GM23338 (cell line): Measurements from ENCODE around the gene CDH4. TPM values are rescaled to one million over a fixed set of nuclear protein-coding genes. Genes with fewer than 3 reads are reported as not detected.

Experiments used
- ATAC-seq: fragments of 200-7000 bp; cut with Tn5 transposase; 3 replicates; pipeline ENCODE4 v1.9.1; 2020
- DNase-seq: peaks from one replicate; pipeline ENCODE4 v3.0.0-alpha.2; 2015; ENCODE audit warnings: low spot score
- H2AFZ ChIP-seq: fragments of 200-600 bp; sonication (generic); 2 replicates; pipeline ENCODE4 v1.8.0; 2016; ENCODE audit warnings: antibody characterized with exemption, mild to moderate bottlenecking, moderate library complexity
- H3F3A ChIP-seq: fragments of 200-600 bp; sonication (generic); replicated peaks from 2 replicates; pipeline ENCODE4 v1.8.0; 2017; ENCODE audit warnings: antibody characterized with exemption, mixed run types, low read depth
- H3K27ac ChIP-seq: fragments of 200-600 bp; sonication (generic); 2 replicates; pipeline ENCODE4 v1.6.1; 2016; ENCODE audit warnings: low read depth
- H3K27me3 ChIP-seq: fragments of 200-600 bp; sonication (generic); 2 replicates; pipeline ENCODE4 v1.8.0; 2016; ENCODE audit warnings: mild to moderate bottlenecking, mixed run types, moderate library complexity; ENCODE audit not compliant: insufficient read depth
- H3K36me3 ChIP-seq: fragments of 200-600 bp; sonication (generic); 2 replicates; pipeline ENCODE4 v1.8.0; 2016; ENCODE audit warnings: mild to moderate bottlenecking; ENCODE audit not compliant: insufficient read depth
- H3K4me1 ChIP-seq: fragments of 200-600 bp; sonication (generic); 2 replicates; pipeline ENCODE4 v1.8.0; 2016; ENCODE audit warnings: mild to moderate bottlenecking, moderate library complexity; ENCODE audit not compliant: insufficient read depth
- H3K4me2 ChIP-seq: fragments of 200-600 bp; sonication (generic); 2 replicates; pipeline ENCODE4 v1.7.1; 2017; ENCODE audit warnings: mixed run types
- H3K4me3 ChIP-seq: fragments of 200-600 bp; sonication (generic); 2 replicates; pipeline ENCODE4 v1.6.1; 2016; ENCODE audit warnings: mixed run types
- H3K79me2 ChIP-seq: fragments of 200-600 bp; sonication (generic); replicated peaks from 2 replicates; pipeline ENCODE4 v1.8.0; 2017; ENCODE audit warnings: mild to moderate bottlenecking; ENCODE audit not compliant: insufficient read depth
- H3K9me2 ChIP-seq: fragments of 200-600 bp; sonication (generic); 2 replicates; pipeline ENCODE4 v1.8.0; 2017; ENCODE audit not compliant: insufficient read depth
- H4K20me1 ChIP-seq: fragments of 200-600 bp; sonication (generic); replicated peaks from 2 replicates; pipeline ENCODE4 v1.8.0; 2017; ENCODE audit warnings: mild to moderate bottlenecking; ENCODE audit not compliant: insufficient read depth
- H3K27ac Mint-ChIP-seq: 2 replicates; pipeline ENCODE4 v1.8.0; 2020; ENCODE audit warnings: inconsistent platforms, mild to moderate bottlenecking, moderate library complexity, mixed read lengths
- H3K27me3 Mint-ChIP-seq: 3 replicates; pipeline ENCODE4 v1.8.0; 2022; ENCODE audit warnings: low read depth, mild to moderate bottlenecking, moderate library complexity, mixed read lengths, inconsistent platforms; ENCODE audit not compliant: insufficient read depth, poor library complexity
- H3K36me3 Mint-ChIP-seq: 3 replicates; pipeline ENCODE4 v1.8.0; 2021; ENCODE audit warnings: low read depth, mild to moderate bottlenecking, inconsistent platforms, moderate library complexity, mixed read lengths
- H3K4me1 Mint-ChIP-seq: 3 replicates; pipeline ENCODE4 v1.8.0; 2020; ENCODE audit warnings: mild to moderate bottlenecking, inconsistent platforms, mixed read lengths
- H3K4me3 Mint-ChIP-seq: 3 replicates; pipeline ENCODE4 v1.8.0; 2021; ENCODE audit warnings: moderate library complexity, mild to moderate bottlenecking, inconsistent platforms, mixed read lengths
- H3K9me3 Mint-ChIP-seq: 3 replicates; pipeline ENCODE4 v1.8.0; 2020; ENCODE audit warnings: moderate library complexity, mild to moderate bottlenecking, inconsistent platforms, mixed read lengths
- EZH2 ChIP-seq: fragments of 200-600 bp; sonication (generic); IDR thresholded peaks from one replicate; pipeline ENCODE4 v1.8.0; 2017; ENCODE audit warnings: antibody characterized with exemption, mild to moderate bottlenecking, low read depth; ENCODE audit not compliant: unreplicated experiment
- NANOG ChIP-seq: IDR thresholded peaks from 2 replicates; pipeline ENCODE4 v1.6.1; 2016; ENCODE audit warnings: antibody characterized with exemption, borderline replicate concordance
- POLR2AphosphoS5 ChIP-seq: IDR thresholded peaks from 2 replicates; pipeline ENCODE4 v1.6.1; 2016; ENCODE audit warnings: antibody characterized with exemption, low read depth
- STAT1 ChIP-seq: IDR thresholded peaks from one replicate; pipeline ENCODE4 v1.6.1; 2016; ENCODE audit warnings: antibody characterized with exemption; ENCODE audit not compliant: unreplicated experiment
- ZNF114 ChIP-seq: fragments of 250-450 bp; sonication (Bioruptor Pico); IDR thresholded peaks from 2 replicates; pipeline ENCODE4 v1.5.0; 2020; ENCODE audit warnings: mild to moderate bottlenecking, moderate library complexity
- ZNF331 ChIP-seq: fragments of 250-450 bp; sonication (Bioruptor Pico); IDR thresholded peaks from 2 replicates; pipeline ENCODE4 v1.5.0; 2020; ENCODE audit warnings: low read depth, mild to moderate bottlenecking, moderate library complexity
- polyA plus RNA-seq: library from polyadenylated mRNA; unstranded; fragments of >200 nt; fragmentation: Nextera tagmentation; extraction: Ambion mirVana; gene quantifications from 2 replicates; pipeline ENCODE4 v1.2.1, GENCODE V29; 2016
- total RNA-seq: library from RNA; depleted of rRNA; stranded (reverse); fragments of >200 nt; shearing (Covaris generic); gene quantifications from 2 replicates; pipeline ENCODE4 v1.2.3, GENCODE V29; 2014
- TF ChIP-seq, protein P1 (sequence below): fragments of 250-450 bp; sonication (Bioruptor Pico); IDR thresholded peaks from 2 replicates; pipeline ENCODE4 v1.5.0; 2020; ENCODE audit warnings: mild to moderate bottlenecking, moderate library complexity

The CDH4 gene
- total and polyA plus RNA-seq, 2 experiments from 2014 or later = 1.2 to 4.2 TPM

DNA sequence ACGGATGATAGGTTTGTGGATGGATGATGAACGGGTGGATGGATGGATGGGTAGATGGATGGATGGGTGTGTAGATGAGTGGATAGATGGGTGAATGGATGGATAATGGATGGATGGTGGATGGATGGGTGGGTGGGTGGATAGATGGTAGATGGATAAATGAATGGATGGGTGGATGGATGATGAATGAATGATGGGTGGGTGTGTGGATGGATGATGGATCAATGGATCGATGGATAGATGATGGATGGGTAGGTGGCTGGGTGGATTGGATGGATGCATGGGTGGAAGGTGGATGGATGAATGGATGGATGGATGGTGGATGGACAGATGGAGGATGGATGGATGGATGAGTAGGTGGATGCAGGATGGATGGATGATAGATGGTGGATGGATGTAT, 419.5 kb downstream of the CDH4 start (continued):
- TF ChIP-seq, protein P1, sequence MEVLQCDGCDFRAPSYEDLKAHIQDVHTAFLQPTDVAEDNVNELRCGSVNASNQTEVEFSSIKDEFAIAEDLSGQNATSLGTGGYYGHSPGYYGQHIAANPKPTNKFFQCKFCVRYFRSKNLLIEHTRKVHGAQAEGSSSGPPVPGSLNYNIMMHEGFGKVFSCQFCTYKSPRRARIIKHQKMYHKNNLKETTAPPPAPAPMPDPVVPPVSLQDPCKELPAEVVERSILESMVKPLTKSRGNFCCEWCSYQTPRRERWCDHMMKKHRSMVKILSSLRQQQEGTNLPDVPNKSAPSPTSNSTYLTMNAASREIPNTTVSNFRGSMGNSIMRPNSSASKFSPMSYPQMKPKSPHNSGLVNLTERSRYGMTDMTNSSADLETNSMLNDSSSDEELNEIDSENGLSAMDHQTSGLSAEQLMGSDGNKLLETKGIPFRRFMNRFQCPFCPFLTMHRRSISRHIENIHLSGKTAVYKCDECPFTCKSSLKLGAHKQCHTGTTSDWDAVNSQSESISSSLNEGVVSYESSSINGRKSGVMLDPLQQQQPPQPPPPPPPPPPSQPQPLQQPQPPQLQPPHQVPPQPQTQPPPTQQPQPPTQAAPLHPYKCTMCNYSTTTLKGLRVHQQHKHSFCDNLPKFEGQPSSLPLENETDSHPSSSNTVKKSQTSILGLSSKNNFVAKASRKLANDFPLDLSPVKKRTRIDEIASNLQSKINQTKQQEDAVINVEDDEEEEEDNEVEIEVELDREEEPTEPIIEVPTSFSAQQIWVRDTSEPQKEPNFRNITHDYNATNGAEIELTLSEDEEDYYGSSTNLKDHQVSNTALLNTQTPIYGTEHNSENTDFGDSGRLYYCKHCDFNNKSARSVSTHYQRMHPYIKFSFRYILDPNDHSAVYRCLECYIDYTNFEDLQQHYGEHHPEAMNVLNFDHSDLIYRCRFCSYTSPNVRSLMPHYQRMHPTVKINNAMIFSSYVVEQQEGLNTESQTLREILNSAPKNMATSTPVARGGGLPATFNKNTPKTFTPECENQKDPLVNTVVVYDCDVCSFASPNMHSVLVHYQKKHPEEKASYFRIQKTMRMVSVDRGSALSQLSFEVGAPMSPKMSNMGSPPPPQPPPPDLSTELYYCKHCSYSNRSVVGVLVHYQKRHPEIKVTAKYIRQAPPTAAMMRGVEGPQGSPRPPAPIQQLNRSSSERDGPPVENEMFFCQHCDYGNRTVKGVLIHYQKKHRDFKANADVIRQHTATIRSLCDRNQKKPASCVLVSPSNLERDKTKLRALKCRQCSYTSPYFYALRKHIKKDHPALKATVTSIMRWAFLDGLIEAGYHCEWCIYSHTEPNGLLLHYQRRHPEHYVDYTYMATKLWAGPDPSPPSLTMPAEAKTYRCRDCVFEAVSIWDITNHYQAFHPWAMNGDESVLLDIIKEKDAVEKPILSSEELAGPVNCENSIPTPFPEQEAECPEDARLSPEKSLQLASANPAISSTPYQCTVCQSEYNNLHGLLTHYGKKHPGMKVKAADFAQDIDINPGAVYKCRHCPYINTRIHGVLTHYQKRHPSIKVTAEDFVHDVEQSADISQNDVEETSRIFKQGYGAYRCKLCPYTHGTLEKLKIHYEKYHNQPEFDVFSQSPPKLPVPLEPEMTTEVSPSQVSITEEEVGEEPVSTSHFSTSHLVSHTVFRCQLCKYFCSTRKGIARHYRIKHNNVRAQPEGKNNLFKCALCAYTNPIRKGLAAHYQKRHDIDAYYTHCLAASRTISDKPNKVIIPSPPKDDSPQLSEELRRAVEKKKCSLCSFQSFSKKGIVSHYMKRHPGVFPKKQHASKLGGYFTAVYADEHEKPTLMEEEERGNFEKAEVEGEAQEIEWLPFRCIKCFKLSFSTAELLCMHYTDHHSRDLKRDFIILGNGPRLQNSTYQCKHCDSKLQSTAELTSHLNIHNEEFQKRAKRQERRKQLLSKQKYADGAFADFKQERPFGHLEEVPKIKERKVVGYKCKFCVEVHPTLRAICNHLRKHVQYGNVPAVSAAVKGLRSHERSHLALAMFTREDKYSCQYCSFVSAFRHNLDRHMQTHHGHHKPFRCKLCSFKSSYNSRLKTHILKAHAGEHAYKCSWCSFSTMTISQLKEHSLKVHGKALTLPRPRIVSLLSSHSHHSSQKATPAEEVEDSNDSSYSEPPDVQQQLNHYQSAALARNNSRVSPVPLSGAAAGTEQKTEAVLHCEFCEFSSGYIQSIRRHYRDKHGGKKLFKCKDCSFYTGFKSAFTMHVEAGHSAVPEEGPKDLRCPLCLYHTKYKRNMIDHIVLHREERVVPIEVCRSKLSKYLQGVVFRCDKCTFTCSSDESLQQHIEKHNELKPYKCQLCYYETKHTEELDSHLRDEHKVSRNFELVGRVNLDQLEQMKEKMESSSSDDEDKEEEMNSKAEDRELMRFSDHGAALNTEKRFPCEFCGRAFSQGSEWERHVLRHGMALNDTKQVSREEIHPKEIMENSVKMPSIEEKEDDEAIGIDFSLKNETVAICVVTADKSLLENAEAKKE (CRISPR knock-in tag) = no peak
- no peak for TF ChIP-seq STAT1

DNA sequence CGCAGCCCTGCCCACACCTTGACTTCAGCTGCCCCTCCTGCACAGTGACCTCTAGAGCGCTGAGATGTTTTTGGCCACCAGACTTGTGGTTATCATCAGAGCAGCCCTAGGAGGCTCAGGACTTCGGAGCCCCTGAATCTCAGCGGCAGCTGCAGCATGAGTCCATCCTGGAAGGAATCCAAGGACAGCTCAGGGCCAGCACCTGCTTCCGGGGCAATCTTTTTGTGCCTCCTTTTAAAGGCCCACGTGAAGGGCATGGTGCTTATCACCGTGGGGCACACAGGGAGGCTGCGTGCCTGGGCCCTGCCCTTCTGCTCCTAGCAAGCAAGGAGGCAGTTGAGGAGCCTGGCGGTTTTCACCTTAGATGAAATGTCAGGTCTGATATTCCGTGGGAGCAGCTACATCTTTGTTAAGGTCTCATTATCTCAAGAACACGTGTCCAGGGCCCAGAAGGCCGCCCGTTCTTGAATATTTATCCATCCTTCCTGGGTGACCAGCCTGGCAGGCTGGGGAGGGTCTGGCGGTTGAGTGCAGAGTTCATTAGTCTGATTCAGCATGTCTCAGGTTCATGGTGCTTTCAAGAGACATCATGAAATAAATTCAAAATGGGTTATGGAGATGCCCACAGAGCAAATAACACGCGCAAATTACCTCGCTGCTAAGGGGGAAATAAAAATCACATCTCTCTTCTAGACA, 421.2 kb downstream of the CDH4 start:
- peaks cover 3% of the 10 kb centered on the region for H3K9me3 Mint-ChIP-seq
- ATAC-seq = no peak
- TF ChIP-seq POLR2AphosphoS5 (no peak), NANOG (no peak), EZH2 (no peak), ZNF331 (CRISPR knock-in tag) (no peak), ZNF114 (CRISPR knock-in tag) (no peak), STAT1 (no peak)
- TF ChIP-seq, protein P1 (CRISPR knock-in tag) = no peak

More for the DNA sequence above, 421.2 kb downstream of the CDH4 start:
- Mint-ChIP-seq H3K4me1 (peaks cover 10% of the 10 kb centered on the region), H3K27me3 (peaks cover 17% of the 10 kb centered on the region), H3K36me3 (no peaks in the 10 kb centered on the region), H3K27ac (no peak overlapping the region), H3K4me3 (no peak overlapping the region)
- Histone ChIP-seq H2AFZ (no peak overlapping the region), H3K27me3 (no peaks in the 10 kb centered on the region), H3F3A (no peaks in the 10 kb centered on the region), H3K36me3 (no peaks in the 10 kb centered on the region), H3K79me2 (no peaks in the 10 kb centered on the region), H3K4me3 (no peak overlapping the region), H4K20me1 (no peaks in the 10 kb centered on the region), H3K9me2 (no peaks in the 10 kb centered on the region), H3K4me1 (no peaks in the 10 kb centered on the region), H3K27ac (no peak overlapping the region), H3K4me2 (no peak overlapping the region)
- DNase-seq = no peak
